Stimulated activated naive CD8-positive, alpha-beta T cell treated with anti-CD3 and anti-CD28 coated beads, Interleukin-15, Interleukin-2, amounts not matched to agents 100 ng/mL and 50 ng/mL, for 24 hours (primary cell): Measurements from ENCODE around the gene NINJ1.
A peak's percentile ranks its signal among the peaks of the same experiment; 100 is the strongest.

Experiments used
- H3K27ac Mint-ChIP-seq: one replicate; pipeline ENCODE4 v1.8.0; 2021; ENCODE audit warnings: mild to moderate bottlenecking, mixed read lengths
- H3K27me3 Mint-ChIP-seq: one replicate; pipeline ENCODE4 v1.8.0; 2021; ENCODE audit warnings: mixed read lengths
- H3K36me3 Mint-ChIP-seq: one replicate; pipeline ENCODE4 v1.8.0; 2021; ENCODE audit warnings: low read depth, mixed read lengths
- H3K4me1 Mint-ChIP-seq: one replicate; pipeline ENCODE4 v1.8.0; 2021; ENCODE audit warnings: low read depth, mixed read lengths
- H3K4me3 Mint-ChIP-seq: one replicate; pipeline ENCODE4 v1.8.0; 2021; ENCODE audit warnings: mild to moderate bottlenecking, mixed read lengths
- H3K9me3 Mint-ChIP-seq: one replicate; pipeline ENCODE4 v1.8.0; 2021; ENCODE audit warnings: mixed read lengths

NINJ1 gene

DNA sequence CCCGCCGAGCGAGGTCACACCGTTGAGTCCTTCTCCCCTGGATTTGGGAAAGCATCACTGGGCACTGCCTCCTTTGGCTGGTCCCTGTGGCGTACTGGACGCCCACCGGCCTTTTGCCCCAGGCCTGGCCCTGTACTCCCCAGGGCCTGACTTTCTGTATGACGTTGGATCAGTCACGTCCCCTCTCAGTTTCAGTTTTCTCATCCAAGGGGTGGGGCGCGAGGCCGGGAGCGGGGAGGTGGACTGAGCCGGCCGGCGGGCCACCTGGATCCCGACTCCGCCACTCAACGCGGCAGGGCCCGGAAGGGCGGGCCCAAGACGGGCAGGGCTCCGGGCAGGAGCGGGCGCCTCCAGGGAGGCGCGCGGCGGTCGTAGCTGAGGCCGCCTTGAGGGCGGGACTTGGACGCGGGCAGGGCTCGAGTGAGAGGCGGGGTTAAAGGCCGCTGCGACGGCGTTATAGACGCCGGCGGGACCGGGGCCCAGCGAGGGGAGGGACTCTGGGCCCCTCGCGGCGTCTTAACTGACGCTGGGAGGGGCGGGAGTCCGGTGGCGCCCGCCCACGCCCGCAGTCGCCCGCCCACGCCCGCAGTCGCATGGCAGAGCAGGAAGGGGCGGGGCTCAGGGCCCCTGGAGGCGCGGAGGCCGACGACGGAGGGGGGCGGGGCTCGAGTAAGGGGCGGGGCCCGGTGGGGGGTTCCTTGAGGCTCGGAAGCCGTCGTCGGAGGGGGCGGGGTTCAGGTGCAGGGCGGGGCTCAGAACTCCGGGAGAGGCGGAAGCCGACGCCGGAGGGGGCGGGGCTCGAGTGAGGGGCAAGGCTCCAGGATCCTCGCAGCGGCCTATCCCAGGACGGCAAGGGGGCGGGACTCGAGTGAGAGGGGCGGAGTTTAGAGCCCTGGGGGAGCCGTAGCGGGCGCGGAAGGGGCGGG lies 38.6 kb downstream of the NINJ1 start:
- H3K27ac Mint-ChIP-seq, result peak overlapping the region; percentile 98
- peaks cover 12% of the 10 kb centered on the region for H3K9me3 Mint-ChIP-seq
- no peaks in the 10 kb centered on the region for H3K27me3 Mint-ChIP-seq
- peaks cover 10% of the 10 kb centered on the region for H3K36me3 Mint-ChIP-seq
- peak overlapping the region; percentile 81 for H3K4me3 Mint-ChIP-seq
- peaks cover 84% of the 10 kb centered on the region for H3K4me1 Mint-ChIP-seq

DNA sequence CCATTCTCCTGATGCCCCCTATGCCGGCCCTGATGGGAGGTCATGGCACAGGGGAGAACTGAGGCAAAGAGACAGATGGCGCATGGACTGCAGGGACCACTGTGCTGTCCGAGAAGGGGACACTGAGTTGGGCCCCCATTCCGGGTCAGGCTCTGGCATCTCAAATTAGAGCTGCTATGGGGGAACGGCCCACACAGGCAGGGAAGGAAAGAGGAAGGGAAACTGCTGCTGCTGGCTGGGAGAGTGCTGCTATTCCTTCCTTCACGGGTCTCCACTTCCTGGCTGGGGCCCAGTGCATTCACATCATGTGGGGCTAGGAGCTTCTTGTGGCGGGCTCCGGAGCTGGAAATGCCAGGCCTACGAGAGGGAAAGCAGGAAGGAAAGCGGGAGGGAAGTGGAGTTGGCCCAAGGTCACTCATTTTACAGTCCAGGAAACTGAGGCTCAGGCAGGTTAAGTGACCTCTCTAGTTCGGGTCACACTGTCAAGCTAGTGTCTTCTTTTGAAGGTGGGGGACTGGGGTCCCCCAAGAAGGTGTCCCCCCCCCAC lies 39.3 kb downstream of the NINJ1 start:
- H3K4me1 Mint-ChIP-seq, result peaks cover 84% of the 10 kb centered on the region
- H3K27ac Mint-ChIP-seq, result peak overlapping the region; percentile 98
- H3K27me3 Mint-ChIP-seq, result no peaks in the 10 kb centered on the region
- H3K9me3 Mint-ChIP-seq, result peaks cover 12% of the 10 kb centered on the region
- peak overlapping the region; percentile 81 for H3K4me3 Mint-ChIP-seq
- peaks cover 12% of the 10 kb centered on the region for H3K36me3 Mint-ChIP-seq

DNA sequence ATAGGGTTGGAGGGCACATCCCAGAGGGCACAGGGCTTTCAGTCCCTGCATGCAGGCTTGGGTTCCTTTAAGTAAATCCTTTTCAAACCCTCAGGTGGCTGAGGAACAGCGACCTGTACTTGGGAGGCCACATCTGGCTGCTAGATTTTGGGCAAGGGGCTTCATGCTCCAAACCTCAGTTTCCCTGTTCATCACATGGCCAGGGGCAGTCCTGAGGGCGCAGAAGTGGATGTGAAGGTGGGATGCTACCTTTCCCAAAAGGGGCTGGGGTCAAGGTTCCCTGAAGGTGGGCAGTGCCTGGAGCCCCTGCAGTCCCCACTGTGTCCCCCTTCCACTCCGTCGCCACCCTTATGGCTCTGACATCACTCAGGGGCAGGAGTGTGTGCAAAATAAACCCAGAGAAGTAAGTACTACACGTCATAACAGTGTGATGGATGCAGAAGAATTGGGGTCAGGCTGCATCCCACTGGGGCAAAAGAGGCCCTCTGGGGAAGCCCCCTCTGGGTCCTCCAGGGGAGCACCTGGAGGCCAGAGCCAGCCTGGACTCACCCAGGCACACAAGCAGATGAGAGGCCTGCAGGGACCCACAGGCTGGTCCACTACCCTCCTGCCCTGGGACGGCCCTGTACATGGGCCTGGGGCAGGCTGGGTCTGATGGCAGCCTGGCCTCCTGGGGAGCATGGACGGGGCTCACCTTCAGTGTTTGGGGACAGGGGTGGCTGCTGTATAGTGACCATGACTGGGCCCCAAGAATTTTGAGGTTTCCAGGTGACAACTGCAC lies 40.0 kb downstream of the NINJ1 start:
- Mint-ChIP-seq H3K36me3 (peaks cover 12% of the 10 kb centered on the region), H3K27ac (peak overlapping the region; percentile 98), H3K27me3 (no peaks in the 10 kb centered on the region), H3K4me1 (peaks cover 84% of the 10 kb centered on the region), H3K9me3 (peaks cover 12% of the 10 kb centered on the region), H3K4me3 (peak overlapping the region; percentile 81)

DNA sequence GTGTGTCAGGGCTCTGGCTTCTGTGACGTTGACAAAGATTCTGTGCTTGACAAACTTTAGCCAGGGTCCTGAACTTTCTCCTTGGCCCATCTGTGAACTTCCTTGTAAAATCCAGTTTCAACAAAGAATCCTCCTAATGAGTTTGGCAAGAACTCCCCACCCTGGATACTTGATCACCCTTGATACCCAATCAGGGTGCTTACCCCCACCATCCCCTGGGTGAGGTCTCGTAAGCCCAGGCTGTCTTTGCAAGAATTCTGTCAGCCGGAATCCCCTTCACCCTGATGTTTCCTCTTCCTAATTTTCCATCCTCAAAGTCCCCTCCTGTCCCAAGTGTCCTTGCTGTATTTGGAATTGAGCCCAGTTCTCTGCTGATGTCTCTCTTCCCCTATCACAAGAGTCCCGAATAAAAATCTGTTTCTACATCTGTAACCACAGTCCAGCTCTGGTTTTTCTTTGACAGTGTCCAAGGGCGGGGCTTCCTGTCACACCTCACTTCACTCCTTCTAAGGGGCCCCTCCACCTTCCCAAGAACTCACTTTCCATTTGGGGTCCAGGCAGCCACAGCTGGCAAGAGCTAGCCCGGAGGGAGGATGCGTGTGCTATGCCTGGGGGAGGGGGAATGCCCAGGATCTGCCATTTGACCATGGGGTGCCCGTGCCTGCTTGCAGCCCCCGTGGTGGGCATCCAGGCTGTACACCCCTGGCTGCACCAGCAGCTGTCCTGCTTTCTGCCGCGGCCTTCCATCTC lies 40.7 kb downstream of the NINJ1 start:
- H3K36me3 Mint-ChIP-seq, result peaks cover 12% of the 10 kb centered on the region
- peaks cover 83% of the 10 kb centered on the region for H3K4me1 Mint-ChIP-seq

DNA sequence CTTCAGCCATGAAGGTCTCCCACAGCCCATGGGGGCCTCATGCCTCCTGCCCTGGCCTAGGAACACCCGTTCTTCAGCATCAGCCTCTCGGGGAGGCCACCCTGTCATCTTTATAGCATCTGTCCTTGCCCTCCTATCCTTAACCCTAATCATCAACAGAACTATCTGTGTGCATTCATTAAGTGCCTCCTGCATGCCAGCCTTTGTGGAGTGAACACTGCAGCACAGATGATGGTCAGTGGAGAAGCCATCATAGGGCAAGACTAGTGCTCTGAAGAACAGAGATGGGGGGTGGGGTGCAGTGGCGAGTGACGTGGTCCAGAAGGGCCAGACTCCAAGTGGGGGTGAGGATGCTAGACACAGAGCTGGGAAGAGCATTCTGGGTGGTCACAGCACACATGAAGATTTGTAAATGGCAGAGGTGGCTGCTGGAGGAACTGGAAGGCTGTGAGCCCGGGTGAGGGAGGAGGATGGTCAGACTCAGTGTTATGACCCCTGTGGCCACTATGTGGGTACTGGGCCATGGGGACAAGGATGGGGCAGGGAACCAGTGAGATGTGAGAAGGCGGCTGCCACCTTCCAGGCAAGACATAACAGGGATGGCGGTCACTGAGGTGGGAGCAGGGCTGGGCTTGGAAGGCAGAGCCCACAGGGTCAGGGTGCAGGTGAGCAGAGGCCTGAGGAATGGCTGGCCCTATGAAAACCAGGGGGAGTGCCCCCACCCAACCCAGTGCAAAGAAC lies 41.6 kb downstream of the NINJ1 start:
- H3K36me3 Mint-ChIP-seq, result peaks cover 12% of the 10 kb centered on the region
- H3K4me3 Mint-ChIP-seq, result no peak overlapping the region
- peaks cover 74% of the 10 kb centered on the region for H3K4me1 Mint-ChIP-seq

More for the DNA sequence above, 40.7 kb downstream of the NINJ1 start:
- no peaks in the 10 kb centered on the region for H3K27me3 Mint-ChIP-seq
- H3K9me3 Mint-ChIP-seq, result peaks cover 12% of the 10 kb centered on the region
- peak overlapping the region; percentile 98 for H3K27ac Mint-ChIP-seq
- peak overlapping the region; percentile 15 for H3K4me3 Mint-ChIP-seq

DNA sequence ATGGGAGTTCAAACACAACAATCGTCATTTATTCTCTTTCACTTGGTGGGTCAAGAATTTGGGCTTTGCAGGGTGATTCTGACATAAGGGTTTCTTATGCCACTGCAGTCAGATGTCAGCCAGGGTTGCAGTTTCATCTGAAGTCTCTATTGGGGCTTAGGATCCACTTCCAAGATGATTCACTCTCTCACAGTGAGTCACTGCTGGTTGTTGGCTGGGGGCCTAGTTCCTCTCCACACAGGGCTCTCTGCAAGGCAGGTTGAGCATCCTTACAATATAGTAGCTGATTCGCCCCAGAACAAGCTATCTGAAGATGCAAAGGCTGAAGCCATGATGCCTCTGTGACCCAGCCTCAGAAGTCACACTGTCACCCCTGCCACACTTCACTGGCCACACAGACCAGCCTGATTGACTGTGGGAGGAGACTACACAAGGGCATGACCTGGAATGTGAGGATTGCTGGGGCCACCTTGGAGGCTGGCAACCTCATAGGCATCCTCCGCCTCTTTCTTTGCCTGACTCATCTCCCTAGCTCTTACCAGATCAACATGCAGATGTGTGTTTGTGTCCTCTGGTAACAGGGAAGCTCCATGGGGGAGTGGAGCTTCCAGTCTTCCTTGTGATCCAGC lies 42.5 kb downstream of the NINJ1 start:
- Mint-ChIP-seq H3K4me3 (peak overlapping the region; percentile 27), H3K4me1 (peaks cover 70% of the 10 kb centered on the region), H3K27ac (peak overlapping the region; percentile 79), H3K36me3 (peaks cover 14% of the 10 kb centered on the region), H3K27me3 (no peaks in the 10 kb centered on the region), H3K9me3 (peaks cover 12% of the 10 kb centered on the region)

More for the DNA sequence above, 41.6 kb downstream of the NINJ1 start:
- Mint-ChIP-seq H3K27me3 (no peaks in the 10 kb centered on the region), H3K27ac (peak overlapping the region; percentile 79), H3K9me3 (peaks cover 12% of the 10 kb centered on the region)

DNA sequence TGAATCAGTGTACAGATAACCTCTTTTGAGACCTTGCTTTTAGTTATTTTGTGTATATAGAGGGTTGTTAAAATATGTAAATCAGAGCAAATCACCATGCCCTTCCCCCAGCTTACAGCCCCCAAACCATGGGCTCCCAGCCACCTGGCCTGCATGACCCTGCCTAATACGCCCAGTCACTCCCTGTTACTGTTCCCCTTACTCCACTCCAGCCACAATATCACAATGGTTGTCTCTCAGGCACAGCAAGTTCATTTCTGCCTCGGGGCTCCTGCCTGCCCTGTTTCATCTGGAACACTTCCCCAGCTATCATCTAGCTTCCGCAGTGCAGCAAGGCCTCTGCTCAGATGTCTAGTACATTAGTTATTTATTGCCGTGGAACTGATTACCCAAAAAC lies 43.0 kb downstream of the NINJ1 start:
- peak overlapping the region; percentile 79 for H3K27ac Mint-ChIP-seq
- peaks cover 72% of the 10 kb centered on the region for H3K4me1 Mint-ChIP-seq
- H3K27me3 Mint-ChIP-seq, result no peaks in the 10 kb centered on the region
- H3K36me3 Mint-ChIP-seq, result peaks cover 18% of the 10 kb centered on the region
- peaks cover 12% of the 10 kb centered on the region for H3K9me3 Mint-ChIP-seq
- H3K4me3 Mint-ChIP-seq, result peak overlapping the region; percentile 27

DNA sequence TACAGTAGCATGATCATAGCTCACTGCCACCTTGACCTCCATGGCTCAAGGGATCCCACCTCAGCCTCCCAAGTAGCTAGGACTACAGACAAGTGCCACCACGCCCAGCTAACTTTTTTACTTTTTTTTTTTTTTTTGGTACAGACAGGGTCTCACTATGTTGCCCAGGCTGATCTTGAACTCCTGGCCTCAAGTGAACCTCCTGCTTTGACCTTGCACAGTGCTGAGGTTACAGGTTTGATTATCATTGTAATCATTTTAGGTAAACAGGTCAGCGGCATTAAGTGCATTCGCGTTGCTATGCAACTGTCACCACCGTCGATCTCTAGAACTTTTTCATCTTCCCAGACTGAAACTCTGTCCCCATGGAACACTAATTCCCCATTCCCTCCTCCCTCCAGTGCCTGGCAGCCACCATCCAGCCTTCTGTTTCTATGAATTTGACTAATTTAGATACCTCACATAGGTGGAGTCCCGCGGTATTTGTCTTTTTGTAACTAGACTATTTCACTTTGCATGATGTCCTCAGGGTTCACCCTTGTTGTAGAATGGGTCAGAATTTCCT lies 43.9 kb downstream of the NINJ1 start:
- Mint-ChIP-seq H3K9me3 (peaks cover 12% of the 10 kb centered on the region), H3K27ac (no peak overlapping the region), H3K36me3 (peaks cover 26% of the 10 kb centered on the region), H3K27me3 (no peaks in the 10 kb centered on the region), H3K4me3 (no peak overlapping the region), H3K4me1 (peaks cover 74% of the 10 kb centered on the region)

DNA sequence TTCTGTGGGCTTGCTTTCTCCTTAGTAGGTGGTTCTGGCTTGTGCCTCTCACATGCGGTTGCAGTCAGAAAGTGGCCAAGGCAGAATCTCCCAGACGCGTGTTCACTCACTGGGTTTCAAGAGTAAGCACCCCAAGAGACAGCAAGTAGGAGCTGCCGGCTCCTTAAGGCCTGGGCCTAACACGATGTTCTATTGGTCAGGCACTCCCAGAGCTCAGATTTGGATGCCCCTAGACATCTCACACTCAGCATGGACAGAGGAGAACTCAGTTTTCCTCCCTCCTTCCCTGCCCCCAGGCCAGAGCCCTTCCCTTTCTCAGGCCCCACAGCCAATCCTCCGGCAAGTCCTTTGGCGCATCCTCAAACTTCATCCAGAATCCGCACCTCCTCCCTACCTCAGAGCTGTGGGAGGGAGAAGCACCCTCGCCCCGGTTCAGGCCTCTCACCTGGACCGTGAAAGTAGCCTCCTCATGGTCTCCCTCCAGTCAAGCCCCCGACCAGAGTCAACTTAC lies 44.5 kb downstream of the NINJ1 start:
- Mint-ChIP-seq H3K27ac (no peak overlapping the region), H3K9me3 (peaks cover 12% of the 10 kb centered on the region), H3K4me3 (no peak overlapping the region), H3K4me1 (peaks cover 68% of the 10 kb centered on the region), H3K27me3 (no peaks in the 10 kb centered on the region), H3K36me3 (peaks cover 32% of the 10 kb centered on the region)

DNA sequence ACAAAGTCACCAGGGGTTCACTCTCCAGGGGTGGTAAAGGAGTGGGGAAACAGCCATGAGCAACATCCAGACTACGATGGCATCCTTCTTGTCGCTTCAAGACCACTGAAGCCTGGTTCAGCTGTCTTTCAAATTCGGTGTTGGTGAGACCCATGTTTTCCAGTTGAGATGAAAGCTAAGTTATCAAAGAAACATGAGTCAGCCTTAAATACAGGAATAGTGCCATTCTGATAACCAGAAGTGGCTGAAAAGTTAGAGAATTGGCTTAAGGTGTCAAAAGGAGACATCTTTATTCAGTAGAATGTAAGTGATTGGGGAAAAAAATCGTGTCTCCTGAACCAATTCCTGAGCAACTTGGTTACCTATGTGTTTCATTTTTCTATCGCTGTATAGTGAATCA lies 45.0 kb downstream of the NINJ1 start:
- H3K36me3 Mint-ChIP-seq, result peaks cover 32% of the 10 kb centered on the region

DNA sequence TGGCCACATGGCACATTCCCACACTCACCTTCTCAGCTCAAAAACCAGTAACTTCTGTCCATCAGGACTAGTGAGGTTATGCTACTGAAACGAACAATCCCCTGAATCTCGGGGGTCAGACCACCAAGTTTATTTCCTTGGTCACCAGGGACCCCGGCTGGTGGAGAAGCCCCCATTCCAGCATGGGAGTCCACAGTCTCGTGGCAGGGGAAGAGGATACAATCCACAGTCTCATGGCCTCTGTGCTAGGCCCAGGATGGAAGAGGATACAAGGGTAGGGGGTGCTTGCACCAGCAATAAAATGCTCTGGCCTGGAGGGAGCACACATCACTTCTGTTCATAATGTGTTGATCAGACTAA lies 45.4 kb downstream of the NINJ1 start:
- H3K27ac Mint-ChIP-seq, result peak overlapping the region; percentile 69
- H3K9me3 Mint-ChIP-seq, result peaks cover 12% of the 10 kb centered on the region
- H3K36me3 Mint-ChIP-seq, result peaks cover 34% of the 10 kb centered on the region
- no peak overlapping the region for H3K4me3 Mint-ChIP-seq
- peaks cover 64% of the 10 kb centered on the region for H3K4me1 Mint-ChIP-seq
- H3K27me3 Mint-ChIP-seq, result no peaks in the 10 kb centered on the region

More for the DNA sequence above, 45.0 kb downstream of the NINJ1 start:
- no peaks in the 10 kb centered on the region for H3K27me3 Mint-ChIP-seq
- peaks cover 12% of the 10 kb centered on the region for H3K9me3 Mint-ChIP-seq
- H3K4me3 Mint-ChIP-seq, result no peak overlapping the region
- peaks cover 64% of the 10 kb centered on the region for H3K4me1 Mint-ChIP-seq
- no peak overlapping the region for H3K27ac Mint-ChIP-seq

DNA sequence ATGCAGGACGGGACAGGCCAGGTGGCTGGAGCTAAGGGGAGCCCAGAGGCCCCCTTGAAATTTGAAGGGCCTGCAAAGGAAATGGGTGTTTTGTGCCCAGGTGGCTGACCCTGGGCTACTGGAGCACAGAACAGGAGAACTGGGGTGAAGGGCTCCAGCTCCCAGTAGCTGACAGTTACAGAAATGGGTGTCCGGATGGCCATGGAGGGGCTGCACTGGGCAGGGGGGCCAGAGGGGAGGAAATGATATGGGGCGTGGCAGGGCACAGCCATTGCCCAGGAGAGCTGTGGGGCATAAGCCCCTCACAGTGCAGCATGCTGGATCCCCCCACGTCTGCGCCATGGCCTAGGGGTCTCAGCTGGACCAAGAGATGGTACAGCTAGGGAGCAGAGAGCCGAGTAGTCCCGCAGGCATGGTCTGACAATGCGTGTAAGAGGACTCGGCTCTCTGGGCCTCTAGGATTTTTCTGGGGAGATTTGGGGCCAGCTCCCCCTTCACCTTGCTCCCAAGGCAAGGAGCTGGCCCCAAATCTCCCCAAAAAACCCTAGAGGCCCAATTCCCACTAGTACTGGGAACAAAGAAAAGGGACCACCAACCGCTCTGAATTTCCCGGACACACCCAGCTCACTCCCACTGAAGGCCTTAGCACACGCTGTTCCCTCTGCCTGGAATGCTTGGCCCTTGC lies 45.9 kb downstream of the NINJ1 start:
- Mint-ChIP-seq H3K9me3 (peaks cover 12% of the 10 kb centered on the region), H3K27ac (peak overlapping the region; percentile 69), H3K4me3 (no peak overlapping the region), H3K36me3 (peaks cover 37% of the 10 kb centered on the region), H3K27me3 (no peaks in the 10 kb centered on the region), H3K4me1 (peaks cover 64% of the 10 kb centered on the region)
